Measurements from ENCODE around the gene GPR160. TPM values are rescaled to one million over a fixed set of nuclear protein-coding genes. Genes with fewer than 3 reads are reported as not detected.

GPR160 gene
- total RNA-seq, 2 donors from 2014 or later: 26.4 to 31.9 TPM

DNA sequence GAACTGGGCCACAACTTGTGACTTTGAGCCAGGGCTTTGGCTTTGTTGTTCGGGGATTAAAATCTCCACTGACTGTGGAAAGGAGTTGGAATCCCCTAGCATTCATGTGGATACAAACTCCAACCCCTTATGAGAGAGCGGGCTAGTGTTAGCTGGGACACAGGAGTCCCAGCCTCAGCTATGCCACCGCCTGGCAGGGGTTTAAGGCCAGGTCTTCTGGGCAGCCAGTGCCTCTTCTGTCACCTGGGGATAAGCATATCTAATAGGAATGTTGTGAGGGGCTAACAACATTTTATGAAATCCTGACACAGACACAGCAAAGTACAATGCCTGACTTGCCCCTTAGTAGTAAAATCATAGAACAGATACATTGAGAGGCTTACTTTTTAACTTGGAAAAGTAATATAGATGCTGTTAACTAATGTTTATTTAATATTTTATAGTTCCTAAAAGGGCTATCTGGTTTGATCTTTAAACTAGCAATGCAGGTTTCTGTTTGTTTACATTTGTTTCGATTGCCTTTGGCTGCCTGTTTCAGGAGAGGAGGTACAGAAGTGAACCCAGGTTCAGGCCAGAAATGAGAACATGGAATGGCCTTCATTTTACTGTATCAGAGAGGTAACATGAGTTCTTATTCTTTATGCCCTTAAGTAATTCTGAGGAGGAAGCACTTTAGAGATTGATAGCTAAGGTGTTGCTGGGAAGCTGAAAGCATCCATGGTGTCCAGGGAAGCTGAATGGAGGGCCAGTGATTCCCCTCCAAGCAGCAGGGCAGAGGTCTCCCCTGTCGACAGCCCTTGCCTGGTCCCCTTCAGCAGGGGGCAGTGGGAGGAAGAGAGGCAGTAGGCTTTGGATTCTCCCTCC lies 8.7 kb downstream of the GPR160 start:
- Histone ChIP-seq H3K9me3 (no peaks in the 10 kb centered on the region), H3K36me3 (replicated peaks in 1 of 2; ENCODE audit: insufficient read depth in 1 of 2, low read depth in 2 of 2) (no peaks in the 10 kb centered on the region), H3K4me1 (peaks cover 62% of the 10 kb centered on the region), H3K4me3 (no peak overlapping the region), H3K27me3 (no peaks in the 10 kb centered on the region), H3K27ac (peak overlapping the region; percentile 80 to 87 (median 84))
- WGBS, 2 donors: 34 to 37% methylated on average over 5 of the region's 5 CpGs
- intact Hi-C loops (cut with DNase I): no loop called here
- DNase-seq (peak in 3 of 4 donors; percentile 42 to 63 (median 53)), ATAC-seq (peak; percentile 52)
- TF ChIP-seq, protein P1, sequence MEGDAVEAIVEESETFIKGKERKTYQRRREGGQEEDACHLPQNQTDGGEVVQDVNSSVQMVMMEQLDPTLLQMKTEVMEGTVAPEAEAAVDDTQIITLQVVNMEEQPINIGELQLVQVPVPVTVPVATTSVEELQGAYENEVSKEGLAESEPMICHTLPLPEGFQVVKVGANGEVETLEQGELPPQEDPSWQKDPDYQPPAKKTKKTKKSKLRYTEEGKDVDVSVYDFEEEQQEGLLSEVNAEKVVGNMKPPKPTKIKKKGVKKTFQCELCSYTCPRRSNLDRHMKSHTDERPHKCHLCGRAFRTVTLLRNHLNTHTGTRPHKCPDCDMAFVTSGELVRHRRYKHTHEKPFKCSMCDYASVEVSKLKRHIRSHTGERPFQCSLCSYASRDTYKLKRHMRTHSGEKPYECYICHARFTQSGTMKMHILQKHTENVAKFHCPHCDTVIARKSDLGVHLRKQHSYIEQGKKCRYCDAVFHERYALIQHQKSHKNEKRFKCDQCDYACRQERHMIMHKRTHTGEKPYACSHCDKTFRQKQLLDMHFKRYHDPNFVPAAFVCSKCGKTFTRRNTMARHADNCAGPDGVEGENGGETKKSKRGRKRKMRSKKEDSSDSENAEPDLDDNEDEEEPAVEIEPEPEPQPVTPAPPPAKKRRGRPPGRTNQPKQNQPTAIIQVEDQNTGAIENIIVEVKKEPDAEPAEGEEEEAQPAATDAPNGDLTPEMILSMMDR (IDR thresholded peaks at IDR 0.05): no peak
- no peak for TF ChIP-seq POLR2A (IDR thresholded peaks at IDR 0.05)

DNA sequence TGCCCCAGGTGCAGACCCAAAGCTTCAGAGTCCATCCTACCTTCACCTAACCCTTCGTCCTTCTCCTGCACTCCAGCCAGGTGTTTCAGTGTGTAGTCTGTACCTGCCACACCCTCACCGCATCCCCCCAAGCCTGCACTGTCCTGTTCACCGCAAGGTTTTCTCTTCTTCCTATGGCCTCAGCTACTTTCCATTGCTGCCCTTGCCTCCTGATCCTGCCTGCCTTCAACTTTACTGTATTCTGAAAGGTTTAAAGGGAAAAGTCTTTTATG lies 9.3 kb downstream of the GPR160 start:
- ATAC-seq: no peak
- no peaks in the 10 kb centered on the region for H3K27me3 ChIP-seq
- H3K4me3 ChIP-seq: no peak overlapping the region
- WGBS, 2 donors: 50 to 74% methylated on average over 3 of the region's 3 CpGs
- peak overlapping the region; percentile 80 to 87 (median 84) for H3K27ac ChIP-seq
- H3K36me3 ChIP-seq (replicated peaks in 1 of 2; ENCODE audit: insufficient read depth in 1 of 2, low read depth in 2 of 2): no peaks in the 10 kb centered on the region
- TF ChIP-seq, protein P1 (IDR thresholded peaks at IDR 0.05): no peak
- no peak for TF ChIP-seq POLR2A (IDR thresholded peaks at IDR 0.05)
- peaks cover 62% of the 10 kb centered on the region for H3K4me1 ChIP-seq
- intact Hi-C loops (cut with DNase I): no loop called here
- DNase-seq: no peak
- H3K9me3 ChIP-seq: no peaks in the 10 kb centered on the region

DNA sequence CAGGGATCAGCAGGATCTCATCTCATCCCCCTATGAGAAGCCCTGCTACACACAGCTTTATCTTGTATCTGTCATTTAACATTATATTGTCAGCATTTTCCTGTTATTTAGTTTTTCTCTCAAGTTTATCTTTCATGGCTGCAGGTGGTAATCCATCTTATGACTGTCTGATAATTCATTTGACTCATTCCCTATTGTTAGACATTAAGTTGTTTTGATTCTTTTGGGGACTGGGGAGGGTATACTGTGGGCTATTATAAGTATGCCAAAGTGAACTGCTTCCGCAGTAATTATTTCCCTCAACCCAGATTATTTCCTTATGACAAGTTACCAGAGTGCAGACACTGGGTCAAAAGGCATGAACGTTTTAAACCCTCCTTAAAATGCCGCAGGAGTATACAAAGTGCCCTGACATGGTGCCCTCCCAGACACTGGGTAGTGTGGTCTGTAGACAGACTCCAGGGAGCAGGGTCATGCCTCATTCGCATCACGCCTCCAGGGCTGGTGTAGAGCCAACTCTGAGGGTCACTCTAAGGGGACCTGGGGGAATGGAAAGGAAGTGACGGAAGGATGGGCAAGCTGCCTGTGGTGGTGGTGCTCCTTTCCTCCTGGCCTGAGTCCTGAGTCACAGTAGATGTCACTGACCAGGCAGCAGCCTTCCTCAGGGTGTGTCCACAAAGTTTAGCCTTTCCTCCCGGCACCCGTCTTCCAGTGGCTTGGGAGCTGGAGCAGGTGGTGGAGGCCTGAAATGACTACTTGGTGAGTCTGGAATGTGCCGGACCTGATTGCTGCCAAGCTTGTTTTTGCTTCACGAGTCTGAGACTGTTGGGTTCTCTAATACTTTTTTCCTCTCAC lies 11.6 kb downstream of the GPR160 start:
- H3K9me3 ChIP-seq: no peaks in the 10 kb centered on the region
- H3K36me3 ChIP-seq (replicated peaks in 1 of 2; ENCODE audit: insufficient read depth in 1 of 2, low read depth in 2 of 2): no peaks in the 10 kb centered on the region
- no peaks in the 10 kb centered on the region for H3K27me3 ChIP-seq
- H3K4me1 ChIP-seq: peaks cover 61% of the 10 kb centered on the region
- ATAC-seq: peak; percentile 89
- TF ChIP-seq POLR2A (IDR thresholded peaks at IDR 0.05): peak in 2 of 3 donors; percentile 25 to 40
- TF ChIP-seq, protein P1 (IDR thresholded peaks at IDR 0.05): peak in 1 of 7 experiments; percentile 5
- DNase-seq: peak; percentile 89 to 95 (median 94)
- H3K27ac ChIP-seq: peak overlapping the region; percentile 85 to 88 (median 88)
- H3K4me3 ChIP-seq: no peak overlapping the region
- WGBS, 2 donors: 44 to 50% methylated on average over 10 of the region's 10 CpGs
- intact Hi-C loops (cut with DNase I): no loop called here

DNA sequence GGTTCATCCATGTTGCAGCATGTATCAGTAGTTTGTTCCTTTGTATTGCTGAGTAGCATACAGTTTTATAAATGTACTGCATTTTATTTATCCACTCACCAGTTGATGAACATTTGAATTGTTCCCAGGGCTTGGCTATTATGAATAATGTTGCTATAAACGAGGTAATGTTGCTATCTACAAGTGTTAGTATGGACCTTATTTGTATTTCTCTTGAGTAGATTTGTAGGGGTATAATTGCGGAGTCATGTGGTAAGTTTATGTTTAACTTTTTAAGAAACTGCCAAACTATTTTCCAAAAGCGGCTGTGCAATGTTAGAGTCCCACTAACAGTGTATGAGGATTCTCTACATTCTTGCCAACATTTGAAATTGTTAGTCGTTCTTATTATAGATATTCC lies 13.0 kb downstream of the GPR160 start:
- TF ChIP-seq, protein P1 (IDR thresholded peaks at IDR 0.05): no peak
- no peak for TF ChIP-seq POLR2A (IDR thresholded peaks at IDR 0.05)
- ATAC-seq (no peak), DNase-seq (no peak)
- no peaks in the 10 kb centered on the region for H3K27me3 ChIP-seq
- peaks cover 48% of the 10 kb centered on the region for H3K4me1 ChIP-seq
- H3K4me3 ChIP-seq: no peak overlapping the region
- WGBS, 2 donors: 28 to 33% methylated on average over 4 of the region's 4 CpGs
- intact Hi-C loops (cut with DNase I): no loop called here
- no peaks in the 10 kb centered on the region for H3K36me3 ChIP-seq (replicated peaks in 1 of 2; ENCODE audit: insufficient read depth in 1 of 2, low read depth in 2 of 2)
- H3K9me3 ChIP-seq: no peaks in the 10 kb centered on the region
- peak overlapping the region; percentile 85 to 88 (median 88) for H3K27ac ChIP-seq

Data from body of pancreas (tissue), 4 donors.